Stomach smooth muscle (tissue), 2 donors: ENCODE results near the gene ZNF814.
A peak's percentile ranks its signal among the peaks of the same experiment; 100 is the strongest.
"Not testable (repeated sequence)": the region's sequence is repeated elsewhere in the genome, so short reads cannot be mapped to it uniquely, and the experiment has no call there.

Experiments used
- H3K27ac ChIP-seq: one replicate; pipeline ENCODE4 v1.7.0; 2013; ENCODE audit warnings: mild to moderate bottlenecking, low read length, inconsistent platforms
- H3K27me3 ChIP-seq, 2 donors: one replicate each; pipeline ENCODE4 v1.7.0; 2013; ENCODE audit warnings: low read length in 2 of 2; ENCODE audit not compliant: insufficient read depth in 2 of 2, control insufficient read depth in 1 of 2
- H3K36me3 ChIP-seq, 2 donors: one replicate each; pipeline ENCODE4 v1.7.0; 2013; ENCODE audit warnings: low read length in 2 of 2; ENCODE audit not compliant: control insufficient read depth in 2 of 2, insufficient read depth in 2 of 2
- H3K4me1 ChIP-seq: one replicate; pipeline ENCODE4 v1.7.0; 2013; ENCODE audit warnings: low read length; ENCODE audit not compliant: control insufficient read depth, insufficient read depth
- H3K4me3 ChIP-seq, 2 donors: one replicate each; pipeline ENCODE4 v1.7.0; 2013; ENCODE audit warnings: low read length in 2 of 2
- H3K9ac ChIP-seq, 2 donors: one replicate each; pipeline ENCODE4 v1.7.0; 2013; ENCODE audit warnings: low read length in 2 of 2, mild to moderate bottlenecking in 1 of 2
- H3K9me3 ChIP-seq, 2 donors: one replicate each; pipeline ENCODE4 v1.7.0; 2013; ENCODE audit warnings: low read length in 2 of 2; ENCODE audit not compliant: control insufficient read depth in 2 of 2
- donor health status: healthy.
- donor health status: Pancreatic carcinoma.

Gene ZNF814

GRCh38 chr19:57890706-57891105 lies 1.9 kb upstream of the ZNF814 start:
- H3K4me1 ChIP-seq, H3K36me3 ChIP-seq, H3K9me3 ChIP-seq, H3K9ac ChIP-seq, H3K4me3 ChIP-seq, H3K27me3 ChIP-seq, H3K27ac ChIP-seq: not testable (repeated sequence)

- Histone ChIP-seq H3K9me3 (no peaks in the 10 kb centered on the region), H3K27ac (peak overlapping the region; percentile 67), H3K36me3 (no peaks in the 10 kb centered on the region), H3K27me3 (no peaks in the 10 kb centered on the region), H3K4me3 (peak overlapping the region; percentile 88 to 98), H3K4me1 (peaks cover 4% of the 10 kb centered on the region), H3K9ac (peak overlapping the region; percentile 80 to 82)
Measured at GRCh38 chr19:57888107-57888559, 704 bp downstream of the ZNF814 start.

GRCh38 chr19:57887195-57887941 lies 1.5 kb downstream of the ZNF814 start:
- Histone ChIP-seq H3K9ac (no peak overlapping the region), H3K9me3 (no peaks in the 10 kb centered on the region), H3K27me3 (no peaks in the 10 kb centered on the region), H3K4me1 (peaks cover 4% of the 10 kb centered on the region), H3K36me3 (no peaks in the 10 kb centered on the region), H3K4me3 (peak overlapping the region in 1 of 2 donors; percentile 13), H3K27ac (no peak overlapping the region)

GRCh38 chr19:57886046-57886445 lies 2.8 kb downstream of the ZNF814 start:
- Histone ChIP-seq H3K27ac (no peak overlapping the region), H3K9me3 (no peaks in the 10 kb centered on the region), H3K36me3 (no peaks in the 10 kb centered on the region), H3K4me1 (peaks cover 4% of the 10 kb centered on the region), H3K9ac (no peak overlapping the region), H3K4me3 (no peak overlapping the region), H3K27me3 (no peaks in the 10 kb centered on the region)

- H3K4me3 ChIP-seq = peak overlapping the region in 1 of 2 donors; percentile 3
- not testable (repeated sequence) for H3K4me1 ChIP-seq, H3K27ac ChIP-seq, H3K9ac ChIP-seq, H3K27me3 ChIP-seq
- H3K9me3 ChIP-seq = peaks cover 31 to 44% of the 10 kb centered on the region in 2 donors
- peaks cover 10 to 20% of the 10 kb centered on the region in 2 donors for H3K36me3 ChIP-seq
Measured at GRCh38 chr19:57873883-57874799, 14.7 kb downstream of the ZNF814 start.

- no peak overlapping the region for H3K9ac ChIP-seq
- H3K36me3 ChIP-seq = peaks cover 17 to 25% of the 10 kb centered on the region in 2 donors
- no peaks in the 10 kb centered on the region for H3K4me1 ChIP-seq
- peak overlapping the region; percentile 1 to 36 for H3K4me3 ChIP-seq
- H3K27me3 ChIP-seq = no peaks in the 10 kb centered on the region
- H3K9me3 ChIP-seq = peaks cover 37 to 48% of the 10 kb centered on the region in 2 donors
- no peak overlapping the region for H3K27ac ChIP-seq
Measured at GRCh38 chr19:57872450-57872849, 16.4 kb downstream of the ZNF814 start.

- Histone ChIP-seq H3K4me3 (peak overlapping the region in 1 of 2 donors; percentile 5), H3K36me3 (peaks cover 17 to 30% of the 10 kb centered on the region in 2 donors), H3K4me1 (no peaks in the 10 kb centered on the region), H3K9ac (no peak overlapping the region), H3K27me3 (no peaks in the 10 kb centered on the region), H3K27ac (no peak overlapping the region), H3K9me3 (peaks cover 36 to 37% of the 10 kb centered on the region in 2 donors)
Measured at GRCh38 chr19:57870225-57870624, 18.6 kb downstream of the ZNF814 start.

GRCh38 chr19:57869655-57870054 lies 19.2 kb downstream of the ZNF814 start:
- H3K36me3 ChIP-seq = peaks cover 21 to 31% of the 10 kb centered on the region in 2 donors
- H3K9me3 ChIP-seq = peaks cover 36 to 37% of the 10 kb centered on the region in 2 donors

GRCh38 chr19:57867868-57868492 lies 20.9 kb downstream of the ZNF814 start:
- Histone ChIP-seq H3K9me3 (peaks cover 22 to 28% of the 10 kb centered on the region in 2 donors), H3K4me1 (no peaks in the 10 kb centered on the region), H3K9ac (no peak overlapping the region), H3K27ac (no peak overlapping the region), H3K4me3 (no peak overlapping the region), H3K27me3 (no peaks in the 10 kb centered on the region), H3K36me3 (peaks cover 21 to 25% of the 10 kb centered on the region in 2 donors)

More at GRCh38 chr19:57869655-57870054, 19.2 kb downstream of the ZNF814 start:
- not testable (repeated sequence) for H3K27me3 ChIP-seq, H3K4me3 ChIP-seq, H3K4me1 ChIP-seq, H3K9ac ChIP-seq, H3K27ac ChIP-seq

- H3K4me3 ChIP-seq, H3K9ac ChIP-seq, H3K27ac ChIP-seq, H3K9me3 ChIP-seq, H3K27me3 ChIP-seq, H3K4me1 ChIP-seq: not testable (repeated sequence)
- H3K36me3 ChIP-seq = peaks cover 41 to 46% of the 10 kb centered on the region in 2 donors
Measured at GRCh38 chr19:57862351-57862750, 26.5 kb downstream of the ZNF814 start.
